ENCODE results near the gene MUC5B. TPM values are rescaled to one million over a fixed set of nuclear protein-coding genes. Genes with fewer than 3 reads are reported as not detected.

The MUC5B gene
- total and polyA plus RNA-seq, 2 of the 13 experiments (the other 11 are each of a cell fraction or from before 2014, with no cell fraction given), result 0.01 TPM; not detected in 1

DNA sequence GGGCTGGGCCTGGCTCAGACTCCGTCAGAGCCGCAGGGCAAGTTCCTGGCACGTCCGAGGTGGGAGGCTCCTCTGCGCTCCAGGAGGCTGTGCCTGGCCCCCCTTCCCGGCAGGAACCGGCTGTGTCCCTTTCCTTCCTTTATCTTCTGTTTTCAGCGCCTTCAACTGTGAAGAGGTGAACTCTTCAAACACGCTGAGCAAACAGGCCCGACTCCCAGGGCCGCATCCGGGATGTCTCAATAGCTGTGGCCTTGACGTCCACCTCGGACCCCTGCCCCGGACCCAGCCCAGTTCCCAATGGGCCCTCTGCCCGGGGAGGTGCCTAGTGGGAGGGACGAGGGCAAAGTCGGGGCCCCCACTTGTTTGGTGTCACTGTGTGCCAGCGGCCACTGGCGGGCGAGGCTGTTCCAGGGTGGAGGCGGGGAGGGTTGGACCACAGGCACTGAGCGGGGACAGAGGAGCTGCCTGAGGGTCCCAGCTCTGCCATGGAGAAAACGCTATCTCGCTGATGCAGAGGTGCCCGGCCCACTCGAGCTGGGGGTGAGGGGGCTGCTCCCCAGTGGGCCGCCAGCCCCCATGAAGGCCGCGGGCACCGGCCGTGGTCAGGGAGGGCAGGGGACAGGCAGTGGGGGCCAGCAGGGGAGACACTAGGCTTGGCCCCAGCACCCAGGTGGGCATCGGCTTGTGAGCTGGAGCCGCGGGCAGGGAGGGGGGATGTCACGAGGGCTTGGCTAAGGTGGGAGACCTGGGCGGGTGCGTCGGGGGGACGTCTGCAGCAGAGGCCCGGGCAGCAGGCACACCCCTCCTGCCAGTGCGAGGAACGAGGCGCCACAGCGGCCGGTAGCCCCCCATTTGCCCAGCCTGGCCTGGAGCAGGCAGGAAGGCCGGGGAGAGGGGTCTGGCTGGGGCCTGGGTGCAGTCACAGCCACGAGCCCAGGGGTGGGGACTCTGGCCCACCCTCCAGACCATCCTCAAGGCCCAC, 2.7 kb upstream of the MUC5B start (continued):
- TF ChIP-seq, protein P1, sequence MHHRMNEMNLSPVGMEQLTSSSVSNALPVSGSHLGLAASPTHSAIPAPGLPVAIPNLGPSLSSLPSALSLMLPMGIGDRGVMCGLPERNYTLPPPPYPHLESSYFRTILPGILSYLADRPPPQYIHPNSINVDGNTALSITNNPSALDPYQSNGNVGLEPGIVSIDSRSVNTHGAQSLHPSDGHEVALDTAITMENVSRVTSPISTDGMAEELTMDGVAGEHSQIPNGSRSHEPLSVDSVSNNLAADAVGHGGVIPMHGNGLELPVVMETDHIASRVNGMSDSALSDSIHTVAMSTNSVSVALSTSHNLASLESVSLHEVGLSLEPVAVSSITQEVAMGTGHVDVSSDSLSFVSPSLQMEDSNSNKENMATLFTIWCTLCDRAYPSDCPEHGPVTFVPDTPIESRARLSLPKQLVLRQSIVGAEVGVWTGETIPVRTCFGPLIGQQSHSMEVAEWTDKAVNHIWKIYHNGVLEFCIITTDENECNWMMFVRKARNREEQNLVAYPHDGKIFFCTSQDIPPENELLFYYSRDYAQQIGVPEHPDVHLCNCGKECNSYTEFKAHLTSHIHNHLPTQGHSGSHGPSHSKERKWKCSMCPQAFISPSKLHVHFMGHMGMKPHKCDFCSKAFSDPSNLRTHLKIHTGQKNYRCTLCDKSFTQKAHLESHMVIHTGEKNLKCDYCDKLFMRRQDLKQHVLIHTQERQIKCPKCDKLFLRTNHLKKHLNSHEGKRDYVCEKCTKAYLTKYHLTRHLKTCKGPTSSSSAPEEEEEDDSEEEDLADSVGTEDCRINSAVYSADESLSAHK (CRISPR knock-in tag; IDR thresholded peaks at IDR 0.05; ENCODE audit: borderline replicate concordance), result no peak
- peak; percentile 62; the same call in 1 of the 2 replicates for TF ChIP-seq SNAPC5 (CRISPR knock-in tag; IDR thresholded peaks at IDR 0.05; ENCODE audit: borderline replicate concordance)
- TF ChIP-seq, protein P2, sequence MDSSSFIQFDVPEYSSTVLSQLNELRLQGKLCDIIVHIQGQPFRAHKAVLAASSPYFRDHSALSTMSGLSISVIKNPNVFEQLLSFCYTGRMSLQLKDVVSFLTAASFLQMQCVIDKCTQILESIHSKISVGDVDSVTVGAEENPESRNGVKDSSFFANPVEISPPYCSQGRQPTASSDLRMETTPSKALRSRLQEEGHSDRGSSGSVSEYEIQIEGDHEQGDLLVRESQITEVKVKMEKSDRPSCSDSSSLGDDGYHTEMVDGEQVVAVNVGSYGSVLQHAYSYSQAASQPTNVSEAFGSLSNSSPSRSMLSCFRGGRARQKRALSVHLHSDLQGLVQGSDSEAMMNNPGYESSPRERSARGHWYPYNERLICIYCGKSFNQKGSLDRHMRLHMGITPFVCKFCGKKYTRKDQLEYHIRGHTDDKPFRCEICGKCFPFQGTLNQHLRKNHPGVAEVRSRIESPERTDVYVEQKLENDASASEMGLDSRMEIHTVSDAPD (CRISPR knock-in tag; IDR thresholded peaks at IDR 0.05), result peak; percentile 22; the same call in 1 of the 2 replicates
- peak; percentile 74; the same call in 1 of the 2 replicates for TF ChIP-seq KLF6 (CRISPR knock-in tag; IDR thresholded peaks at IDR 0.05)
- peak; percentile 90; the same call in 1 of the 2 replicates for TF ChIP-seq HOXA5 (CRISPR knock-in tag; IDR thresholded peaks at IDR 0.05)
- TF ChIP-seq TCF7L2 (IDR thresholded peaks at IDR 0.05; ENCODE audit: low read depth, low read length), result no peak; the same call in 1 of the 2 replicates
- TF ChIP-seq ZNF749 (CRISPR knock-in tag; IDR thresholded peaks at IDR 0.05; ENCODE audit: borderline replicate concordance), result peak; percentile 66; the same call in 1 of the 2 replicates
- TF ChIP-seq EP300 (IDR thresholded peaks at IDR 0.05; ENCODE audit: low read depth in 2 of 2, low read length in 2 of 2), result peak in 1 of 2 experiments; percentile 69; a peak in 1 of 4 replicates
- TF ChIP-seq EP300 (CRISPR knock-in tag; IDR thresholded peaks at IDR 0.05; ENCODE audit: borderline replicate concordance), result peak; percentile 74; the same call in 1 of the 2 replicates
- peak; percentile 82 for TF ChIP-seq ZNF564 (CRISPR knock-in tag; IDR thresholded peaks at IDR 0.05)
- TF ChIP-seq ZNF883 (CRISPR knock-in tag; IDR thresholded peaks at IDR 0.05; ENCODE audit: not compliant biosample characterization), result peak; percentile 27
- TF ChIP-seq AKAP8 (CRISPR knock-in tag; IDR thresholded peaks at IDR 0.05), result 0 out of 2 replicates have a peak, but pooled peaks have one; percentile 25
- peak; percentile 71; the same call in 1 of the 2 replicates for TF ChIP-seq REPIN1 (CRISPR knock-in tag; IDR thresholded peaks at IDR 0.05; ENCODE audit: borderline replicate concordance, low read depth)
- peak; percentile 73; the same call in 1 of the 2 replicates for TF ChIP-seq CAMTA2 (CRISPR knock-in tag; IDR thresholded peaks at IDR 0.05; ENCODE audit: borderline replicate concordance)
- TF ChIP-seq, protein P3, sequence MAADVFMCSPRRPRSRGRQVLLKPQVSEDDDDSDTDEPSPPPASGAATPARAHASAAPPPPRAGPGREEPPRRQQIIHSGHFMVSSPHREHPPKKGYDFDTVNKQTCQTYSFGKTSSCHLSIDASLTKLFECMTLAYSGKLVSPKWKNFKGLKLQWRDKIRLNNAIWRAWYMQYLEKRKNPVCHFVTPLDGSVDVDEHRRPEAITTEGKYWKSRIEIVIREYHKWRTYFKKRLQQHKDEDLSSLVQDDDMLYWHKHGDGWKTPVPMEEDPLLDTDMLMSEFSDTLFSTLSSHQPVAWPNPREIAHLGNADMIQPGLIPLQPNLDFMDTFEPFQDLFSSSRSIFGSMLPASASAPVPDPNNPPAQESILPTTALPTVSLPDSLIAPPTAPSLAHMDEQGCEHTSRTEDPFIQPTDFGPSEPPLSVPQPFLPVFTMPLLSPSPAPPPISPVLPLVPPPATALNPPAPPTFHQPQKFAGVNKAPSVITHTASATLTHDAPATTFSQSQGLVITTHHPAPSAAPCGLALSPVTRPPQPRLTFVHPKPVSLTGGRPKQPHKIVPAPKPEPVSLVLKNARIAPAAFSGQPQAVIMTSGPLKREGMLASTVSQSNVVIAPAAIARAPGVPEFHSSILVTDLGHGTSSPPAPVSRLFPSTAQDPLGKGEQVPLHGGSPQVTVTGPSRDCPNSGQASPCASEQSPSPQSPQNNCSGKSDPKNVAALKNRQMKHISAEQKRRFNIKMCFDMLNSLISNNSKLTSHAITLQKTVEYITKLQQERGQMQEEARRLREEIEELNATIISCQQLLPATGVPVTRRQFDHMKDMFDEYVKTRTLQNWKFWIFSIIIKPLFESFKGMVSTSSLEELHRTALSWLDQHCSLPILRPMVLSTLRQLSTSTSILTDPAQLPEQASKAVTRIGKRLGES (CRISPR knock-in tag; IDR thresholded peaks at IDR 0.05; ENCODE audit: borderline replicate concordance), result 0 out of 2 replicates have a peak, but pooled peaks have one; percentile 22
- TF ChIP-seq RBFOX2 (IDR thresholded peaks at IDR 0.05; ENCODE audit: low read depth, low read length), result no peak
- no peak for TF ChIP-seq MTA3 (CRISPR knock-in tag; IDR thresholded peaks at IDR 0.05)
- no peak; the same call in 1 of the 2 replicates for TF ChIP-seq ZNF292 (CRISPR knock-in tag; IDR thresholded peaks at IDR 0.05; ENCODE audit: borderline replicate concordance, low read depth)
- 0 out of 2 replicates have a peak, but pooled peaks have one; percentile 42 for TF ChIP-seq ZFP62 (CRISPR knock-in tag; IDR thresholded peaks at IDR 0.05)

Data from HepG2 (cell line).